ENCODE results near the gene ADD3.

Gene ADD3

GRCh38 chr10:110184398-110184797 lies 176.6 kb downstream of the ADD3 start:
- H3K9me2 ChIP-seq (replicated peaks; ENCODE audit: low read depth, low read length) = no peaks in the 10 kb centered on the region
- no peak for TF ChIP-seq CTCF (conservative IDR thresholded peaks at IDR 0.05; ENCODE audit: low read length)
- TF ChIP-seq EZH2phosphoT487 (IDR thresholded peaks at IDR 0.05; ENCODE audit: borderline replicate concordance) = no peak
- no peaks in the 10 kb centered on the region for H3K9me3 ChIP-seq (ENCODE audit: insufficient read depth, low read depth, low read length)

More at GRCh38 chr10:110184398-110184797, 176.6 kb downstream of the ADD3 start:
- Histone ChIP-seq H3K4me1 (ENCODE audit: insufficient read depth, low read length, poor library complexity, severe bottlenecking) (no peaks in the 10 kb centered on the region), H4K20me1 (ENCODE audit: insufficient read depth, low read length, poor library complexity, severe bottlenecking) (no peaks in the 10 kb centered on the region), H2AFZ (ENCODE audit: low read length) (no peak overlapping the region), H3K79me2 (ENCODE audit: insufficient read depth, low read length) (no peaks in the 10 kb centered on the region), H3K4me2 (ENCODE audit: low read depth, low read length, poor library complexity, severe bottlenecking) (no peak overlapping the region), H3F3A (ENCODE audit: low read depth) (no peaks in the 10 kb centered on the region), H3K36me3 (ENCODE audit: insufficient read depth, low read length) (no peaks in the 10 kb centered on the region), H3K9ac (ENCODE audit: low read depth, low read length, poor library complexity, severe bottlenecking) (no peak overlapping the region), H3K27me3 (ENCODE audit: insufficient read depth, low read length, poor library complexity, severe bottlenecking) (no peaks in the 10 kb centered on the region), H3K4me3 (ENCODE audit: low read length, poor library complexity, severe bottlenecking) (no peak overlapping the region)
